Keratinocyte (primary cell): ENCODE results near the gene ZNF12. TPM values are rescaled to one million over a fixed set of nuclear protein-coding genes. Genes with fewer than 3 reads are reported as not detected.

Experiments
- DNase-seq: peaks from one replicate; pipeline ENCODE4 v3.0.0-alpha.2; 2011; ENCODE audit warnings: low read depth, missing footprints, low spot score
- FAIRE-seq: peaks from 2 replicates; lab custom pipeline; 2011; peaks lifted over from hg19 to GRCh38; lab: Jason Lieb, UNC
- H2AFZ ChIP-seq: 2 replicates; pipeline ENCODE4 v1.6.0; 2012; ENCODE audit warnings: low read length, control low read depth, inconsistent platforms; ENCODE audit not compliant: control insufficient read depth
- H3K27ac ChIP-seq: 2 replicates; pipeline ENCODE4 v1.5.1; 2011; ENCODE audit warnings: low read length; ENCODE audit not compliant: control insufficient read depth, insufficient read depth
- H3K27me3 ChIP-seq: 3 replicates; pipeline ENCODE4 v1.6.0; 2011; ENCODE audit warnings: low read length; ENCODE audit not compliant: control insufficient read depth, insufficient read depth; ENCODE audit errors: extremely low read depth
- H3K36me3 ChIP-seq, 2 experiments: 2 replicates in 1 of 2; 3 replicates in 1 of 2; pipeline ENCODE4 v1.5.1; 2011; ENCODE audit warnings: low read length in 2 of 2, mild to moderate bottlenecking in 1 of 2; ENCODE audit not compliant: control insufficient read depth in 2 of 2, insufficient read depth in 2 of 2; ENCODE audit errors: extremely low read depth in 1 of 2
- H3K4me1 ChIP-seq: 3 replicates; pipeline ENCODE4 v1.5.1; 2011; ENCODE audit warnings: low read length; ENCODE audit not compliant: control insufficient read depth, insufficient read depth; ENCODE audit errors: extremely low read depth
- H3K4me2 ChIP-seq: 3 replicates; pipeline ENCODE4 v1.6.0; 2011; ENCODE audit warnings: low read depth, low read length; ENCODE audit not compliant: control insufficient read depth, insufficient read depth; ENCODE audit errors: extremely low read depth
- H3K4me3 ChIP-seq, 3 experiments: fragments of 200-600 bp in 1 of 3; sonication (generic) in 1 of 3; 2 replicates in 2 of 3; 3 replicates in 1 of 3; pipeline ENCODE4 v1.5.1; 2011 to 2016; ENCODE audit warnings: low read length in 3 of 3, mild to moderate bottlenecking in 3 of 3, control low read depth in 2 of 3, inconsistent platforms in 1 of 3, low read depth in 1 of 3, mixed read lengths in 1 of 3, mixed run types in 1 of 3, moderate library complexity in 1 of 3; ENCODE audit not compliant: control insufficient read depth in 2 of 3, insufficient read depth in 2 of 3; ENCODE audit errors: extremely low read depth in 1 of 3
- H3K79me2 ChIP-seq: 2 replicates; pipeline ENCODE4 v1.6.0; 2012; ENCODE audit warnings: low read length; ENCODE audit not compliant: control insufficient read depth, insufficient read depth
- H3K9ac ChIP-seq: 3 replicates; pipeline ENCODE4 v1.6.0; 2011; ENCODE audit warnings: low read length; ENCODE audit not compliant: control insufficient read depth, insufficient read depth; ENCODE audit errors: extremely low read depth
- H3K9me1 ChIP-seq: 3 replicates; pipeline ENCODE4 v1.6.0; 2011; ENCODE audit warnings: low read length; ENCODE audit not compliant: control insufficient read depth, insufficient read depth; ENCODE audit errors: extremely low read depth
- H3K9me3 ChIP-seq: 2 replicates; pipeline ENCODE4 v1.5.1; 2012; ENCODE audit warnings: low read depth, low read length; ENCODE audit not compliant: control insufficient read depth
- H4K20me1 ChIP-seq: 3 replicates; pipeline ENCODE4 v1.6.0; 2011; ENCODE audit warnings: low read length; ENCODE audit not compliant: control insufficient read depth, insufficient read depth; ENCODE audit errors: extremely low read depth
- EZH2 ChIP-seq: IDR thresholded peaks from one replicate; pipeline ENCODE4 v1.6.1; 2012; ENCODE audit warnings: inconsistent platforms, mild to moderate bottlenecking, low read length, moderate library complexity
- dilution Hi-C: fragments of 300-500 bp; cut with MboI; formaldehyde crosslinking; loops from one replicate; pipeline ENCODE4 v1.7.0; 2020; ENCODE audit warnings: low sequenced_read_pairs; ENCODE audit not compliant: extremely low pct_ligation_motif_present
- polyA plus RNA-seq, 5 experiments: library from polyadenylated mRNA; depleted of rRNA in 3 of 5; stranded (reverse) in 3 of 5; stranded (forward) in 1 of 5; unstranded in 1 of 5; fragments of >200 nt; gene quantifications; 1 replicate in 1 of 5; 2 replicates in 3 of 5; 3 replicates in 1 of 5; pipeline versions ENCODE4 v1.2.1 to v1.2.3, GENCODE V29; 2011 to 2012; ENCODE audit warnings: missing spikeins in 2 of 5, low read depth in 1 of 5, low replicate concordance in 1 of 5
- TF ChIP-seq, protein P1 (sequence below), 3 experiments: IDR thresholded peaks in 1 of 3; conservative IDR thresholded peaks in 1 of 3; optimal IDR thresholded peaks in 1 of 3; 2 replicates in 2 of 3; 3 replicates in 1 of 3; pipeline versions ENCODE3 to v1.5.1; 2011; ENCODE audit warnings: low read length in 3 of 3, mild to moderate bottlenecking in 3 of 3, moderate library complexity in 2 of 3, control low read depth in 1 of 3, inconsistent platforms in 1 of 3; ENCODE audit not compliant: insufficient read depth in 2 of 3; ENCODE audit errors: extremely low read depth in 1 of 3

ZNF12 gene
- polyA plus RNA-seq, 1 donor (not counting 4 experiments of a cell fraction or from before 2014, with no cell fraction given) = 12.5 TPM

DNA sequence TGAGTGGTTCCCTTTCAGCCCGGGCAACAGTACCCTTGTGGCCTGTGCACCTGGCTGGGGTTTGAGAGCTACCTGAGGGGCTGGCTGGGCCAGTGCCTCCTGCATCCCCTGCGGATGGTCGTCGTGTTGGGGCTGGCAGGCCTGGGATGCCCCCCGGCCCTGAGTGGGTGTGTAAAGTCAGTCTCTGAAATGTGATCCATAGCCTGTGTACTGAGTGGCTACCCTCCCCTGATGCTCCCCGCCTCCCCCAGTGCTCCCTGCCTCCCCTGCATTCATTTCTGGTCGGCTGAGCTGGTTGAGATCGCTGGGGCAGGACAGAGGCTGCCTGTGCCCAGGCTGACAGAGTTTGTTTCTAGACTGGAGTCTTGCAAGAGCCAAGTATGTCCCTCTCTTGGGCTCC lies 60.3 kb downstream of the ZNF12 start:
- TF ChIP-seq, protein P1, sequence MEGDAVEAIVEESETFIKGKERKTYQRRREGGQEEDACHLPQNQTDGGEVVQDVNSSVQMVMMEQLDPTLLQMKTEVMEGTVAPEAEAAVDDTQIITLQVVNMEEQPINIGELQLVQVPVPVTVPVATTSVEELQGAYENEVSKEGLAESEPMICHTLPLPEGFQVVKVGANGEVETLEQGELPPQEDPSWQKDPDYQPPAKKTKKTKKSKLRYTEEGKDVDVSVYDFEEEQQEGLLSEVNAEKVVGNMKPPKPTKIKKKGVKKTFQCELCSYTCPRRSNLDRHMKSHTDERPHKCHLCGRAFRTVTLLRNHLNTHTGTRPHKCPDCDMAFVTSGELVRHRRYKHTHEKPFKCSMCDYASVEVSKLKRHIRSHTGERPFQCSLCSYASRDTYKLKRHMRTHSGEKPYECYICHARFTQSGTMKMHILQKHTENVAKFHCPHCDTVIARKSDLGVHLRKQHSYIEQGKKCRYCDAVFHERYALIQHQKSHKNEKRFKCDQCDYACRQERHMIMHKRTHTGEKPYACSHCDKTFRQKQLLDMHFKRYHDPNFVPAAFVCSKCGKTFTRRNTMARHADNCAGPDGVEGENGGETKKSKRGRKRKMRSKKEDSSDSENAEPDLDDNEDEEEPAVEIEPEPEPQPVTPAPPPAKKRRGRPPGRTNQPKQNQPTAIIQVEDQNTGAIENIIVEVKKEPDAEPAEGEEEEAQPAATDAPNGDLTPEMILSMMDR (optimal IDR thresholded peaks at IDR 0.05 in 1 of 3, IDR thresholded peaks at IDR 0.05 in 1 of 3, conservative IDR thresholded peaks at IDR 0.05 in 1 of 3; ENCODE audit: extremely low read depth in 1 of 3, insufficient read depth in 2 of 3, low read length in 3 of 3) = no peak
- no peak for TF ChIP-seq EZH2
- H3K4me3 ChIP-seq = no peak overlapping the region
- DNase-seq (no peak), FAIRE-seq (no peak)
- H3K27me3 ChIP-seq = no peaks in the 10 kb centered on the region
- no peak overlapping the region for H3K9ac ChIP-seq
- H3K9me3 ChIP-seq = no peaks in the 10 kb centered on the region
- peaks cover 19 to 29% of the 10 kb centered on the region in 2 experiments for H3K36me3 ChIP-seq
- H2AFZ ChIP-seq = no peak overlapping the region
- dilution Hi-C loops = no loop called here
- no peaks in the 10 kb centered on the region for H3K4me1 ChIP-seq
- no peak overlapping the region for H3K4me2 ChIP-seq
- no peaks in the 10 kb centered on the region for H3K9me1 ChIP-seq
- H3K79me2 ChIP-seq = no peaks in the 10 kb centered on the region
- no peak overlapping the region for H3K27ac ChIP-seq
- no peaks in the 10 kb centered on the region for H4K20me1 ChIP-seq

DNA sequence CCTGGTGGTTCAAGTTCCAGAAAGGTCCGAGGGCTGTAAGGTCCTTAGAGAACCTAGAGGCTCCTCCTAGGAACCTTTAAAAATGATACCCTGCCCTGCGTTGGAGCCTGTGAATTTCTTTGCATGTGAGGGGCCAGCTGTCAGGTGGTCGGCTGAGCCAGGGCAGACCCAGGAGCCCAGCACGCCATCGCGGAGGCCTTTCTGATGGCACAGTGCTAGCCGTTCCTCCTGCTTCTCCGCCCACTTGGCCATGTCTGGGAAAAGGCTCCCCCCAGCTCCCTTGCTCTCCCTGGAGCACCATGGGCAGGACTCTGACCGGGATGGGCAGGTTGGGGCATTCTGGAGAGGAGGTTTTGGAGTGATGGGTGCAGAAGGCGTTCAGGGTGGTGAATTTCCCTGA lies 62.0 kb downstream of the ZNF12 start:
- dilution Hi-C loops = no loop called here
- Histone ChIP-seq H3K27ac (no peak overlapping the region), H3K9me1 (no peaks in the 10 kb centered on the region), H3K4me1 (no peaks in the 10 kb centered on the region), H3K9me3 (no peaks in the 10 kb centered on the region), H2AFZ (no peak overlapping the region), H3K9ac (no peak overlapping the region), H3K4me3 (no peak overlapping the region), H3K36me3 (peaks cover 20 to 33% of the 10 kb centered on the region in 2 experiments), H3K4me2 (no peak overlapping the region), H3K27me3 (no peaks in the 10 kb centered on the region), H4K20me1 (no peaks in the 10 kb centered on the region), H3K79me2 (peaks cover 7% of the 10 kb centered on the region)
- no peak for TF ChIP-seq EZH2
- TF ChIP-seq, protein P1 (optimal IDR thresholded peaks at IDR 0.05 in 1 of 3, IDR thresholded peaks at IDR 0.05 in 1 of 3, conservative IDR thresholded peaks at IDR 0.05 in 1 of 3; ENCODE audit: extremely low read depth in 1 of 3, insufficient read depth in 2 of 3, low read length in 3 of 3) = no peak
- DNase-seq (no peak), FAIRE-seq (no peak)
